Effector memory CD8-positive, alpha-beta T cell (primary cell): ENCODE data around the gene KCNT1.
A peak's percentile ranks its signal among the peaks of the same experiment; 100 is the strongest.

Experiments
- ATAC-seq: fragments of 150-1000 bp; cut with Tn5 transposase; replicated peaks from 2 replicates; pipeline ENCODE4 v1.10.0; 2021; ENCODE audit warnings: mild to moderate bottlenecking, moderate library complexity
- DNase-seq, 3 experiments: peaks; one replicate each; pipeline ENCODE4 v3.0.0; 2021
- H3K27ac Mint-ChIP-seq, 2 donors: one replicate each; pipeline ENCODE4 v1.8.0; 2022; ENCODE audit warnings: mild to moderate bottlenecking in 2 of 2, mixed read lengths in 2 of 2, moderate library complexity in 2 of 2
- H3K27me3 Mint-ChIP-seq, 2 donors: one replicate each; pipeline ENCODE4 v1.8.0; 2022; ENCODE audit warnings: mixed read lengths in 2 of 2
- H3K36me3 Mint-ChIP-seq: one replicate; pipeline ENCODE4 v1.8.0; 2022; ENCODE audit warnings: mild to moderate bottlenecking, moderate library complexity, mixed read lengths; ENCODE audit not compliant: insufficient read depth
- H3K4me1 Mint-ChIP-seq, 2 donors: one replicate each; pipeline ENCODE4 v1.8.0; 2022; ENCODE audit warnings: low read depth in 2 of 2, mixed read lengths in 2 of 2
- H3K4me3 Mint-ChIP-seq, 2 donors: one replicate each; pipeline ENCODE4 v1.8.0; 2022; ENCODE audit warnings: mild to moderate bottlenecking in 2 of 2, mixed read lengths in 2 of 2, moderate library complexity in 2 of 2
- H3K9me3 Mint-ChIP-seq, 2 donors: one replicate each; pipeline ENCODE4 v1.8.0; 2022; ENCODE audit warnings: mixed read lengths in 2 of 2

The KCNT1 gene

GRCh38 chr9:135756576-135756975, 54.6 kb downstream of the KCNT1 start:
- H3K4me3 Mint-ChIP-seq = no peak overlapping the region
- H3K27ac Mint-ChIP-seq = no peak overlapping the region
- DNase-seq (no peak), ATAC-seq (no peak)
- H3K36me3 Mint-ChIP-seq = no peaks in the 10 kb centered on the region
- H3K4me1 Mint-ChIP-seq = peaks cover 0 to 2% of the 10 kb centered on the region in 2 donors
- H3K27me3 Mint-ChIP-seq = peaks cover 5 to 32% of the 10 kb centered on the region in 2 donors
- no peaks in the 10 kb centered on the region for H3K9me3 Mint-ChIP-seq

DNA sequence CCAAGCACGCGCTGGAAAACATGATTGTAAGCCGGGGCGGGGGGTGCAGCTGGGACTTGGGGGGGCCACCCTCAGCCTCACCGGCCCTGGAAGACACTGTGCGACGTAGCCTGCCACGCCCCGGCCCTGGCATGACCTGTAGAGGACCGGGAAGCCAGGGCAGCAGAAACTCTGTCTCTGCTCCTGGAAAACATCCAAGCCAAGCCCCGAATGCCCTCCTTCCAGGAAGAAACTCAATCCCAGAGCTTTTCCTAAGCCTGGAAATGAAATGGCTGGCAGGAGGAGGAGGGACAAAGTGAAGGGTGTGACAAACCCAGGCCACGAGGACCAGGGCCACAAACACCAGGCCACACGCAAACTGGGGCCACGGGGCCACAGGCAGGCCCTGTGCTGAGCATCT, 55.4 kb downstream of the KCNT1 start:
- no peaks in the 10 kb centered on the region for H3K9me3 Mint-ChIP-seq
- H3K36me3 Mint-ChIP-seq = no peaks in the 10 kb centered on the region
- DNase-seq (no peak), ATAC-seq (no peak)
- H3K4me3 Mint-ChIP-seq = no peak overlapping the region
- peaks cover 0 to 2% of the 10 kb centered on the region in 2 donors for H3K4me1 Mint-ChIP-seq
- peaks cover 0 to 32% of the 10 kb centered on the region in 2 donors for H3K27me3 Mint-ChIP-seq
- no peak overlapping the region for H3K27ac Mint-ChIP-seq

DNA sequence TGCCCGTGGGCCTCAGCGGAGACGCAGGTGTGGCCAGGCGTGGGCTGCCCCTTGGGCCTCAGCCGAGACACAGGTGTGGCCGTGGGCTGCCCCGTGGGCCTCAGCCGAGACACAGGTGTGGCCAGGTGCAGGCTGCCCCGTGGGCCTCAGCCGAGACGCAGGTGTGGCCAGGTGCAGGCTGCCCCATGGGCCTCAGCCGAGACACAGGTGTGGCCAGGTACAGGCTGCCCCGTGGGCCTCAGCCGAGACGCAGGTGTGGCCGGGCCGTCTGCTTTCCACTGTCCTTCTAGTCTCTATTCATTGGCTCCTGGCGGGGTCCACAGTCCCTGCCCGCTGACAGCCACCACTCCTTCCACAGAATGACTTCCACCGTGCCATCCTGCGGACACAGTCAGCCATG, 56.1 kb downstream of the KCNT1 start:
- Mint-ChIP-seq H3K4me3 (no peak overlapping the region), H3K9me3 (no peaks in the 10 kb centered on the region), H3K27ac (no peak overlapping the region), H3K36me3 (no peaks in the 10 kb centered on the region), H3K27me3 (peaks cover 0 to 28% of the 10 kb centered on the region in 2 donors), H3K4me1 (peaks cover 0 to 2% of the 10 kb centered on the region in 2 donors)
- DNase-seq (no peak), ATAC-seq (no peak)

- DNase-seq = no peak
- no peaks in the 10 kb centered on the region for H3K36me3 Mint-ChIP-seq
- no peak overlapping the region for H3K27ac Mint-ChIP-seq
- peaks cover 0 to 2% of the 10 kb centered on the region in 2 donors for H3K4me1 Mint-ChIP-seq
- H3K27me3 Mint-ChIP-seq = peaks cover 0 to 24% of the 10 kb centered on the region in 2 donors
- H3K4me3 Mint-ChIP-seq = no peak overlapping the region
- H3K9me3 Mint-ChIP-seq = no peaks in the 10 kb centered on the region
- ATAC-seq = no peak
These were observed 56.9 kb downstream of the KCNT1 start for GRCh38 chr9:135758870-135759269.

GRCh38 chr9:135759676-135760300, 57.8 kb downstream of the KCNT1 start:
- Mint-ChIP-seq H3K27me3 (peaks cover 0 to 24% of the 10 kb centered on the region in 2 donors), H3K9me3 (no peaks in the 10 kb centered on the region), H3K27ac (no peak overlapping the region), H3K4me3 (no peak overlapping the region), H3K4me1 (peaks cover 0 to 2% of the 10 kb centered on the region in 2 donors), H3K36me3 (no peaks in the 10 kb centered on the region)
- no peak for ATAC-seq
- DNase-seq = no peak

- no peak overlapping the region for H3K4me3 Mint-ChIP-seq
- ATAC-seq (no peak), DNase-seq (no peak)
- no peaks in the 10 kb centered on the region for H3K9me3 Mint-ChIP-seq
- no peaks in the 10 kb centered on the region for H3K36me3 Mint-ChIP-seq
- peaks cover 0 to 24% of the 10 kb centered on the region in 2 donors for H3K27me3 Mint-ChIP-seq
- no peak overlapping the region for H3K27ac Mint-ChIP-seq
- peaks cover 0 to 2% of the 10 kb centered on the region in 2 donors for H3K4me1 Mint-ChIP-seq
These were observed 58.5 kb downstream of the KCNT1 start for GRCh38 chr9:135760465-135760864.

GRCh38 chr9:135761150-135761844, 59.3 kb downstream of the KCNT1 start:
- Mint-ChIP-seq H3K27ac (no peak overlapping the region), H3K9me3 (no peaks in the 10 kb centered on the region), H3K27me3 (peaks cover 0 to 24% of the 10 kb centered on the region in 2 donors), H3K4me1 (peaks cover 0 to 2% of the 10 kb centered on the region in 2 donors), H3K36me3 (no peaks in the 10 kb centered on the region), H3K4me3 (peak overlapping the region in 1 of 2 donors; percentile 24)
- no peak for ATAC-seq
- no peak for DNase-seq

DNA sequence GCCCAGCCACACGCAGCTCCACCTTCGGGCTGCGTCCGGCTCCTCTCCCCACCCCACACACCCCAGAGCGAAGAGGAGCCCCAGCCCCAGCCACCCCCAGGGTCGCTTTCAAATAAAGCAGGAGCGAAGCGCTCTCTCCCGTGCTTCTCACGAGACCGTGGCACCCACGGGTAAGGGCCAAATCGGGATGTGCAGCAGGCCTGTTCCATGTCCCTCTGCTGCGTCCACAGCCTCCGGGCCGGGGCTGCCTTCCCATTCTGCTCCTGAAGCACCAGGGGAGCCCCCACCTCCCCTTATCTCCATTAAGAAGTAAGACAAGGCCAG, 59.8 kb downstream of the KCNT1 start:
- Mint-ChIP-seq H3K9me3 (no peaks in the 10 kb centered on the region), H3K27ac (no peak overlapping the region), H3K36me3 (no peaks in the 10 kb centered on the region), H3K4me3 (no peak overlapping the region), H3K27me3 (peaks cover 0 to 24% of the 10 kb centered on the region in 2 donors), H3K4me1 (peaks cover 0 to 2% of the 10 kb centered on the region in 2 donors)
- no peak for ATAC-seq
- DNase-seq = no peak

- no peak overlapping the region for H3K4me3 Mint-ChIP-seq
These were observed 60.9 kb downstream of the KCNT1 start for GRCh38 chr9:135762921-135763320.

DNA sequence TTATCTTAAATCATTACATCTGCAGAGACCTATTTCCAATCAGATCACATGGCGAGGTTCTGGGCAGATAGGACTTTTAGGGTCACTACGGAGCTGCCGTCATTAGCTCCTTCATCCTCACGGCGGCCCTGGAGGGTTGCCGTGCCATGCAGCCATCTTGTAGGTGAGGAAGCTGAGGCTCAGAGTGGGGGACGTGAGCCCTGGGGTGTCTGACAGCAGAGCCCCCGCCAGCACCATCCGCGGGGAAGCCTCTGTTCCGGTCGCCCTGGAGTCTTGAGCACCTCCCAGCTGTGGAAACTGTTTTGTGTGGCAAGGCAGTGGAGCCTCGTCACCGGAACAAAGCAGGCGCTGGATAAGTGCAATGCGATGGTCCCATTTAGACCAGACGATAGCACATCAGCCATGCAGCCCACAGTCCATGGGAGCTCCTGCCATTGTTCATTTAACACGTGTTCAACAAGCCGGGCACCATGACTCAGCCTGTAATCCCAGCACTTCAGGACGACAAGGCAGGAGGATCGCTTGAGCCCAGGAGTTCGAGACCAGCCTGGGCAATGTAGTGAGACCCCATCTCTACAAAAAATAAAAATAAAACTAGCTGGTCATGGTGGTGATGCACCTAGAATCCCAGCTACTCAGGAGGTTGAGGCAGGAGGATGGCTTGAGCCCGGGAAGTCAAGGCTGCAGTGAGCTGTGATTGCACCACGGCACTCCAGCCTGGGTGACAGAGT, 61.9 kb downstream of the KCNT1 start:
- DNase-seq (no peak), ATAC-seq (no peak)
- no peaks in the 10 kb centered on the region for H3K9me3 Mint-ChIP-seq
- peaks cover 0 to 24% of the 10 kb centered on the region in 2 donors for H3K27me3 Mint-ChIP-seq
- H3K4me3 Mint-ChIP-seq = no peak overlapping the region
- no peak overlapping the region for H3K27ac Mint-ChIP-seq
- H3K4me1 Mint-ChIP-seq = peaks cover 0 to 2% of the 10 kb centered on the region in 2 donors
- no peaks in the 10 kb centered on the region for H3K36me3 Mint-ChIP-seq

More at GRCh38 chr9:135762921-135763320, 60.9 kb downstream of the KCNT1 start:
- Mint-ChIP-seq H3K9me3 (no peaks in the 10 kb centered on the region), H3K27me3 (peaks cover 0 to 24% of the 10 kb centered on the region in 2 donors), H3K36me3 (no peaks in the 10 kb centered on the region), H3K27ac (no peak overlapping the region), H3K4me1 (peaks cover 0 to 2% of the 10 kb centered on the region in 2 donors)
- DNase-seq = no peak
- ATAC-seq = no peak

DNA sequence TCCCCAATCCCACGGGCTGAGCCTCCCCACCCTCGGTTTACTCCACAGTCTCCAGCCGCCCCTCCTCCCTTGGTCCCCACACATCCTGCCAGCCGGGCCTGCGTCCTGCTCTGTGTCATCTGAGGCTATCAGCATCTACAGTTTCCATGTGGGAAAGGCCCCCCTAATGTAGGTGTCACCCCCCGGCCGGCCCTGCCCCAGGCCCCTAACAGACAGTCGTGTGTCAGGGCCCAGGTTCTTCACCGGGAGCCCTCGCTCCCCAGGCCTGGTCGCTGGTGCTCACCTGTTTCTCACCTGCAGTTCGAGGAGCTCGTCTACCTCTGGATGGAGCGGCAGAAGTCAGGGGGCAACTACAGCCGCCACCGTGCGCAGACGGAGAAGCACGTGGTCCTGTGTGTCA, 62.7 kb downstream of the KCNT1 start:
- H3K36me3 Mint-ChIP-seq = no peaks in the 10 kb centered on the region
- no peak overlapping the region for H3K4me3 Mint-ChIP-seq
- H3K27ac Mint-ChIP-seq = no peak overlapping the region
- no peaks in the 10 kb centered on the region for H3K9me3 Mint-ChIP-seq
- no peak for DNase-seq
- no peak for ATAC-seq
- peaks cover 0 to 2% of the 10 kb centered on the region in 2 donors for H3K4me1 Mint-ChIP-seq
- H3K27me3 Mint-ChIP-seq = peaks cover 0 to 24% of the 10 kb centered on the region in 2 donors

DNA sequence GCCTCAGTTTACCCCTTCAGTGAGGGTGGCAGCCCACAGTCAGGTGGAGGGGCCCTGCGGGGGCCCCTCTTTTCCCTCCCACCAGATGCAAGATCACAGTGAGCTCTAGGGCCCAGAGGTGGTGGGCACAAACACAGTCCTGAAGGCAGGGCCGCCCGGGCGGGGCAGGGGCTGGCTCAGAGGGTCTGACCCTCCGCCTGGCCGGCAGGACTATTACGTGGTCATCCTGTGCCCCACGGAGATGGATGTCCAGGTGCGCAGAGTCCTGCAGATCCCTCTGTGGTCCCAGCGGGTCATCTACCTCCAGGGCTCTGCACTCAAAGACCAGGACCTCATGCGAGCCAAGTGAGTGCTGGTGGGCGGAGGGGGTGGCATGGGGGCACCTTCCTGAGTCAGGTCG, 63.4 kb downstream of the KCNT1 start:
- Mint-ChIP-seq H3K9me3 (no peaks in the 10 kb centered on the region), H3K36me3 (no peaks in the 10 kb centered on the region), H3K27me3 (peaks cover 0 to 22% of the 10 kb centered on the region in 2 donors), H3K27ac (no peak overlapping the region), H3K4me3 (no peak overlapping the region), H3K4me1 (peaks cover 0 to 2% of the 10 kb centered on the region in 2 donors)
- ATAC-seq = no peak
- DNase-seq = no peak

- no peaks in the 10 kb centered on the region for H3K9me3 Mint-ChIP-seq
- DNase-seq (no peak), ATAC-seq (no peak)
- no peak overlapping the region for H3K27ac Mint-ChIP-seq
- H3K36me3 Mint-ChIP-seq = no peaks in the 10 kb centered on the region
- H3K4me1 Mint-ChIP-seq = no peaks in the 10 kb centered on the region
- peaks cover 0 to 14% of the 10 kb centered on the region in 2 donors for H3K27me3 Mint-ChIP-seq
- H3K4me3 Mint-ChIP-seq = no peak overlapping the region
These were observed 64.3 kb downstream of the KCNT1 start for GRCh38 chr9:135766251-135766650.

DNA sequence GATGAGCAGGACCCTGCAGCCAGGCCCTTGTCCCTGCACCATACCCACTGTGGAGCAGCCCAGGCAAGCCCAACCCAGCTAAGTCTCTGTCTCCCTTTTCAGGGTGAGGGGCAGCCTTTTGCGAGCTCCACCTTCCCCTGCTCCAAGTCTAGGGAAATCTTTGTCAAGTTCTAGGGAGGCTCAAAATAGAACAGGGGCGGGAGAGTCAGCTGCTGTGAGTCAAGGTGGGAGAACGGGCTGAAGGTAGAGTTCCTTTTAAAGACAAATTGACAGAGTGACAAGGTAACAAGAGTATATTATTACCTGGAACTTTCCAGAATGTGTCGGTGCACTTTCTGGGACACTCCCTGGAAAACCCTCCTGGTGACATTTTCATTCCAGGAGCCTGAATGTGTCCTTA, 64.7 kb downstream of the KCNT1 start:
- no peaks in the 10 kb centered on the region for H3K36me3 Mint-ChIP-seq
- DNase-seq = no peak
- H3K9me3 Mint-ChIP-seq = no peaks in the 10 kb centered on the region
- no peak overlapping the region for H3K4me3 Mint-ChIP-seq
- peaks cover 0 to 9% of the 10 kb centered on the region in 2 donors for H3K27me3 Mint-ChIP-seq
- H3K27ac Mint-ChIP-seq = no peak overlapping the region
- no peak for ATAC-seq
- no peaks in the 10 kb centered on the region for H3K4me1 Mint-ChIP-seq
